ENCODE data around the gene ORC2.
A peak's percentile ranks its signal among the peaks of the same experiment; 100 is the strongest.

Gene ORC2

DNA sequence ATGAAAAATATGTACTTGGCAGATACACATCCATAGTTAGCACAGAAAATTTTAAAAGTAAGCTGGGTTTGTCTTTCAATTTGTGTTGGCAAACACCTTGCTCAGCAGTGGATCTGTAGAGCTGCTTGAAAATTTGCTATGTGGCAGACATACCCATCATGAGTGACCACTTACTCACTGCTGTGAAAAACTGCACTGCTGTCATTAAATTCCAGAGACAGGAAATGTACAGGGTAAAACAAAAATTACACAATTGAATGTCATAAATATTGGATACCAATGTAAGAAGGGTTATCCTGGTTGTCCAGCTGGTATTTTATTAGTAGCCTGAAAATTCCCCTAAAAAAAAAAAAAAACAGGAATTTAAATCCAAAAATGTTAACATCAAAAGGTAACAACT lies 49.8 kb downstream of the ORC2 start:
- TF ChIP-seq TEAD4 (IDR thresholded peaks at IDR 0.05) (no peak), ZBTB7A (IDR thresholded peaks at IDR 0.05; ENCODE audit: low read depth) (no peak), CREB1 (IDR thresholded peaks at IDR 0.05; ENCODE audit: low read depth) (no peak), EGR1 (IDR thresholded peaks at IDR 0.05) (no peak), TCF12 (IDR thresholded peaks at IDR 0.05; ENCODE audit: low read depth) (no peak), RAD21 (IDR thresholded peaks at IDR 0.05; ENCODE audit: low read depth) (no peak), YY1 (IDR thresholded peaks at IDR 0.05; ENCODE audit: low read depth) (no peak), TAF1 (IDR thresholded peaks at IDR 0.05; ENCODE audit: low read depth) (no peak), FOXM1 (IDR thresholded peaks at IDR 0.05; ENCODE audit: borderline replicate concordance, low read depth) (no peak), CEBPB (IDR thresholded peaks at IDR 0.05) (no peak), EP300 (IDR thresholded peaks at IDR 0.05; ENCODE audit: borderline replicate concordance) (no peak)
- TF ChIP-seq, protein P1, sequence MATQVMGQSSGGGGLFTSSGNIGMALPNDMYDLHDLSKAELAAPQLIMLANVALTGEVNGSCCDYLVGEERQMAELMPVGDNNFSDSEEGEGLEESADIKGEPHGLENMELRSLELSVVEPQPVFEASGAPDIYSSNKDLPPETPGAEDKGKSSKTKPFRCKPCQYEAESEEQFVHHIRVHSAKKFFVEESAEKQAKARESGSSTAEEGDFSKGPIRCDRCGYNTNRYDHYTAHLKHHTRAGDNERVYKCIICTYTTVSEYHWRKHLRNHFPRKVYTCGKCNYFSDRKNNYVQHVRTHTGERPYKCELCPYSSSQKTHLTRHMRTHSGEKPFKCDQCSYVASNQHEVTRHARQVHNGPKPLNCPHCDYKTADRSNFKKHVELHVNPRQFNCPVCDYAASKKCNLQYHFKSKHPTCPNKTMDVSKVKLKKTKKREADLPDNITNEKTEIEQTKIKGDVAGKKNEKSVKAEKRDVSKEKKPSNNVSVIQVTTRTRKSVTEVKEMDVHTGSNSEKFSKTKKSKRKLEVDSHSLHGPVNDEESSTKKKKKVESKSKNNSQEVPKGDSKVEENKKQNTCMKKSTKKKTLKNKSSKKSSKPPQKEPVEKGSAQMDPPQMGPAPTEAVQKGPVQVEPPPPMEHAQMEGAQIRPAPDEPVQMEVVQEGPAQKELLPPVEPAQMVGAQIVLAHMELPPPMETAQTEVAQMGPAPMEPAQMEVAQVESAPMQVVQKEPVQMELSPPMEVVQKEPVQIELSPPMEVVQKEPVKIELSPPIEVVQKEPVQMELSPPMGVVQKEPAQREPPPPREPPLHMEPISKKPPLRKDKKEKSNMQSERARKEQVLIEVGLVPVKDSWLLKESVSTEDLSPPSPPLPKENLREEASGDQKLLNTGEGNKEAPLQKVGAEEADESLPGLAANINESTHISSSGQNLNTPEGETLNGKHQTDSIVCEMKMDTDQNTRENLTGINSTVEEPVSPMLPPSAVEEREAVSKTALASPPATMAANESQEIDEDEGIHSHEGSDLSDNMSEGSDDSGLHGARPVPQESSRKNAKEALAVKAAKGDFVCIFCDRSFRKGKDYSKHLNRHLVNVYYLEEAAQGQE (IDR thresholded peaks at IDR 0.05; ENCODE audit: low read depth), result no peak
- TF ChIP-seq, protein P2, sequence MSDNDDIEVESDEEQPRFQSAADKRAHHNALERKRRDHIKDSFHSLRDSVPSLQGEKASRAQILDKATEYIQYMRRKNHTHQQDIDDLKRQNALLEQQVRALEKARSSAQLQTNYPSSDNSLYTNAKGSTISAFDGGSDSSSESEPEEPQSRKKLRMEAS (IDR thresholded peaks at IDR 0.05), result no peak

DNA sequence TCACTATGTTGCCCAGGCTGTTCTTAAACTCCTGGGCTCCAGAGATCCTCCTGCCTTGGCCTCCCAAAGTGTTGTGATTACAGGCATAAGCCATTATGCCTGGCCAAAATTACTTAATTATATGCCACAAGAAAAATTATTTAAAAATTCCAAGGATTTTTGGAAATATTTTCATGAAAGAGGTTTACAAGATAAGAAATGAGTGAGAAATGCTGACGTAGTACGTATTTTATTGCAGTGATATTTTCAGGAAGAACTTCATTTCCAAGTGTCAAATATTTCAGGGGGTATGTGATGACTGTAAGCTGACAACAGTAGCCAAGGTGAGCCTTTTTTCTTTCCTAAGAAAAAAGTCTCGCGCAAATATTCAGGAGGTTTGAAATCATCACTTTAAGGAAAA lies 53.5 kb downstream of the ORC2 start:
- TF ChIP-seq, protein P2 (IDR thresholded peaks at IDR 0.05), result no peak
- TF ChIP-seq, protein P3, sequence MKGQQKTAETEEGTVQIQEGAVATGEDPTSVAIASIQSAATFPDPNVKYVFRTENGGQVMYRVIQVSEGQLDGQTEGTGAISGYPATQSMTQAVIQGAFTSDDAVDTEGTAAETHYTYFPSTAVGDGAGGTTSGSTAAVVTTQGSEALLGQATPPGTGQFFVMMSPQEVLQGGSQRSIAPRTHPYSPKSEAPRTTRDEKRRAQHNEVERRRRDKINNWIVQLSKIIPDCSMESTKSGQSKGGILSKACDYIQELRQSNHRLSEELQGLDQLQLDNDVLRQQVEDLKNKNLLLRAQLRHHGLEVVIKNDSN (IDR thresholded peaks at IDR 0.05), result no peak
- no peak for TF ChIP-seq TCF12 (IDR thresholded peaks at IDR 0.05; ENCODE audit: low read depth)
- TF ChIP-seq RAD21 (IDR thresholded peaks at IDR 0.05; ENCODE audit: low read depth), result no peak
- TF ChIP-seq, protein P1 (IDR thresholded peaks at IDR 0.05; ENCODE audit: low read depth), result no peak
- no peak for TF ChIP-seq FOXM1 (IDR thresholded peaks at IDR 0.05; ENCODE audit: borderline replicate concordance, low read depth)
- TF ChIP-seq ZBTB7A (IDR thresholded peaks at IDR 0.05; ENCODE audit: low read depth), result no peak
- TF ChIP-seq TEAD4 (IDR thresholded peaks at IDR 0.05), result no peak
- TF ChIP-seq EP300 (IDR thresholded peaks at IDR 0.05; ENCODE audit: borderline replicate concordance), result no peak

DNA sequence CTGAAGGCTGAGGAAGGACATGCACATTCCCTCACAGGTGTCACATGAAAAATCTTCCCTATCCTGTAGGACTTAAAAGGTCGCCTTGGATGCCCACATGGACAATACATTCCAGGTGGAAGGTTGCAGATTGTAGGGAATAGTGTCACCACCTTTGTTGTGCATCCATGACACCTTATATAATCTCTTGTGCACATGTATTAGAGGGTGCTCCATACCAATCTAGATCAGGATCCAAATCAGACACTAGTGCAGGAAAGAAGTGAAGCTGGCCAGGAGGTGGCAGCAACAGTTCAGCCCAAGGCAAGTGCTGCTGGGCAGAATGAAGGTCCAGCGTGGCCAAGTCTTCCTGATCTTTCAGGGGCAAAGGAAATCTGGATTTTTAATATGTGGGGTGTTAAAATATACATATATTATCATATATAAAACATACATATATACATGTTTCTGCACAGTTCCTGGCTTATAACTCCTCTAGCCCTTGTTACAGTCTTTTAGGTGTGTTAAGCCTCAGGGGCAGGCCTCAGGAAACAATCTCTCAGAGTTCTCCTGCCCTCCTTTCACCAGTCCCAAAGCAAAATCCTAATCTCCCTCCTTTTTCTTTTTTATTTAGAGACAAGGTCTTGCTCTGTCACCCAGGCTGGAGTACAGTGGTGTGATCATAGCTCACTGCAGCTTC lies 57.7 kb downstream of the ORC2 start:
- TF ChIP-seq EGR1 (IDR thresholded peaks at IDR 0.05) (no peak), RAD21 (IDR thresholded peaks at IDR 0.05; ENCODE audit: low read depth) (peak; percentile 62)

DNA sequence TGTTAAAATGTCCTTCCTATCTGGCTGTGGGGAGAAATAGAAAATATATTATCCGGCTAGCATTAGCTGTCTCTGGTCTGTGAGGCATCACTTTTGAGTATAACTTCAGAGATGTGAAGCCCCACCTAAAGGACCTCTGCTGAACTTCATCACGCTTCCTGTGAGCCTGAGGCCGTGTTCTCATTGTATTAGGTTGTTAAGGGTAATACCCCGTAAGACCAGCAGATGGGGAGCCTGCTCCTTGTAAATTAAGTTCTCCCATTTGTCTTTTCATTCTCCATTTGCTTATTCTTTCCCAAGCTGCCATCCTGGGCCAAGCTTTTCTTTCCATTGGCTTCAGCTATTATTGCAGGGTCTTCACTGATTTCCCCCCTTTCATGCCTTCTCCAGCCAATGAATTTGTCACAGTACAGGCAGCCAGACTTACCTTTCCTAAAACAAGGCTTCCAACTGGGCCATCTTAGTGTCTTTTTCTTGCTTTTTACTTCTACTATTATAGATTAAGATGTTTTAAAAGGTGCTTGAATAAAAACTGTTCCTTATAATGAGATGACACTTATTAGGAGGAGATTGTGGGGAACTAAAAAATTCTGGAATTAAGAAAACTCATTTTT lies 61.9 kb downstream of the ORC2 start:
- TF ChIP-seq TEAD4 (IDR thresholded peaks at IDR 0.05) (no peak), CEBPB (IDR thresholded peaks at IDR 0.05) (no peak), RAD21 (IDR thresholded peaks at IDR 0.05; ENCODE audit: low read depth) (peak; percentile 57)

DNA sequence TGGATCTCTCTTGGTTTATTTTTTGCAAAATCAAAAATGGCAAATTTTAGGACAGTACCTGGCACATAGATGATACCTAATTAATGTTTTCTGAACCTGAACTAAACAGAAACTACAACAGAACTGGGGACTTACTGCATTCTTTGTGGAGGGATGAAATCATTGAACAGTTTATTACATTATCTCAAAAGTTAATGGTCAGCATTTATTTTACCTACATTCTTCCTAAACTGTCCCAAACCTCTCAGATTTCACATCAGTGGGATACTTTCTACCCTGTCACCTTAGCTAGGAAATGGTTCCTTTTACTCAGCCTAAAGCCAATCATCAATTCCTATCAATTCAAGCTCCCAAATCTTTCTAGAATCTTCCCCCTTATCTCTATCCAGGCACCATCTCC lies 64.0 kb downstream of the ORC2 start:
- TF ChIP-seq YY1 (IDR thresholded peaks at IDR 0.05; ENCODE audit: low read depth), result no peak
- TF ChIP-seq RAD21 (IDR thresholded peaks at IDR 0.05; ENCODE audit: low read depth), result no peak
- TF ChIP-seq EGR1 (IDR thresholded peaks at IDR 0.05), result no peak
- no peak for TF ChIP-seq FOXM1 (IDR thresholded peaks at IDR 0.05; ENCODE audit: borderline replicate concordance, low read depth)

DNA sequence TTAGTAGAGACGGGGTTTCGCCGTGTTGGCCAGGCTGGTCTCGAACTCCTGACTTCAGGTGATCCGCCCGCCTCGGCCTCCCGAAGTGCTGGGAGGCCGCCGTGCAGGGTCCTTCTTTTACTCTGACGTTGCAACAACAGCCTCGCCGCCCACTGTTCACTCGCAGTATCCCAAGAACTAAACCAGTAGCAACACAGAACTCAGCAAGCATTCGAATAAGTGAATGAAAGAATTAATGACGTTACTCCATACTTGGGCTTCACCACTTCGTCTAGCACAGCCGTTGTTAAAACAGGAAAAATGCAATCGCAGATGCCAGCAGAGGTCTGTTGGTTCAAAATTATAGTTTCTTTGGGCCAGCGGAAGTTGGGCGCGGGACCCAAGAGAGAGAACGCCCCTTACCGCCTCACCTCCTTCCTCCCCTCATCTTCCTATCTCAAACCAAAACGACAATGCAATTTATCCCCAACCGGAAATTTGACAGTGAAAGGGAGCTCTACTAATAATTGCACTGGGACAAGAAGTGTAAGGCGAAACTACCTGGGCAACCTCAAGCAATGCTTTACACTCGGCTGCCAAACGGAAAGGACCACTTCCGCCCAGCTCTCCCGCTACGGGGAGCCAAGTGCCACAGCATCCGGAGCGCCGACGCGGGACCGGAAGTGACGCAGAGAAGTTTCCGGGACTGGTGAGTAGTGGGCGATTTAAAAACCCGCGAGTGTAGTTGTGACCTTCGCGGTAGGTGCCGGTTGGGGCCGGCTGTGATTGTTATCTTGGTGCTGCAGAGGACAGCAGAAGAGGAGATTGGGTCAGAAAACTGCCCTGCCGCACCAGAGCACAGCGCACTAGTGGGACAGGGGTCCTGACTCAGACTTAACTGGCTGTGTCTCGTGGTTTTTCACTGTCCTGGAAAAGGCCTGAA lies 74.5 kb downstream of the ORC2 start, which contains the start of the genes NIF3L1 and PPIL3:
Gene NIF3L1 (plus strand): TSS at position 668 of the 922 bp plus-strand sequence. CDS start 2,573 bp downstream, outside the sequence.
Gene PPIL3 (minus strand): TSS at position 374 of the 922 bp plus-strand sequence. CDS start 1,462 bp downstream, outside the sequence.
- peak; percentile 49 for TF ChIP-seq TCF12 (IDR thresholded peaks at IDR 0.05; ENCODE audit: low read depth)
- peak; percentile 61; the same call in 1 of the 2 replicates for TF ChIP-seq NFIC (IDR thresholded peaks at IDR 0.05)
- TF ChIP-seq TAF1 (IDR thresholded peaks at IDR 0.05; ENCODE audit: low read depth), result peak; percentile 86
- peak; percentile 85 for TF ChIP-seq CREB1 (IDR thresholded peaks at IDR 0.05; ENCODE audit: low read depth)
- peak; percentile 61; the same call in 1 of the 2 replicates for TF ChIP-seq YY1 (IDR thresholded peaks at IDR 0.05; ENCODE audit: low read depth)
- no peak for TF ChIP-seq RAD21 (IDR thresholded peaks at IDR 0.05; ENCODE audit: low read depth)
- TF ChIP-seq EP300 (IDR thresholded peaks at IDR 0.05; ENCODE audit: borderline replicate concordance), result peak; percentile 34; the same call in 1 of the 2 replicates
- TF ChIP-seq TEAD4 (IDR thresholded peaks at IDR 0.05), result no peak
- TF ChIP-seq, protein P2 (IDR thresholded peaks at IDR 0.05), result peak; percentile 88
- TF ChIP-seq, protein P3 (IDR thresholded peaks at IDR 0.05), result no peak
- 0 out of 2 replicates have a peak, but pooled peaks have one; percentile 29 for TF ChIP-seq FOXM1 (IDR thresholded peaks at IDR 0.05; ENCODE audit: borderline replicate concordance, low read depth)
